ENCODE results near the gene RNF115. TPM values are rescaled to one million over a fixed set of nuclear protein-coding genes. Genes with fewer than 3 reads are reported as not detected.

RNF115 gene
- polyA plus RNA-seq, 1 of the 3 experiments (the other 2 are of a cell fraction): 4.8 TPM

DNA sequence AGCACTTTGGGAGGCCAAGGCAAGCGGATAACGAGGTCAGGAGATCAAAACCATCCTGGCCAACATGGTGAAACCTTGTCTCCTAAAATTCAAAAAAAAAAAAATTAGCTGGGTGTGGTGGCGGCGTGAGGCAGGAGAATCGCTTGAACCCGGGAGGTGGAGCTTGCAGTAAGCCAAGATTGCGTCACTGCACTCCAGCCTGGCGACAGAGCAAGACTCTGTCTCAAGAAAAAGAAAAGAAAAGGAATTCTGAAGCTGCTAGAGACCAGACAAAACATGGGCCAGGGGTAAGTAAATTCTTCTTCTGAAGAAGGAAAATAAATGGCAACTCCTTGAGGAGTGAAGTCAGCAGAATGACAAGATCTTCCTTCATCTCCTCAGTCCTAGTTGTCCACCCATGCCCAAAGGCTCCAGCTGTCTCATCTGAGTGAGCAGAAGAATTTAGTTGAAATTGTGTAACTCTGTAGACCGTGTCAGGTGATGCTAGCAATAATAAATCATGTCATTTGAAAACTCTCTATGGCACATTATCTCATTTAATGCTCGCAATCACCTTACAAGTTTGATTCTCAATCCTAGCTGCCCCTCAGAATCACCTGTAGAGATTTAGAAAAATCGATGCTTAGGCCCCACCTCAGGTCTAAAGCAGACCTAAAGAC, 131.0 kb downstream of the RNF115 start:
- no peaks in the 10 kb centered on the region for H3K9me2 ChIP-seq
- no peak overlapping the region for H3K4me3 ChIP-seq (ENCODE audit: low read depth in 2 of 2, low read length in 1 of 2)
- WGBS (ENCODE audit: low lambda C conversion rate): 82% methylated on average over 11 of the region's 11 CpGs
- CTCF ChIA-PET: interaction anchor here (0.9 to 1.3 kb wide), 2 partner anchors 27 to 29 kb away, joined by 3 read pairs; no protein-coding TSS in a partner anchor
- no peaks in the 10 kb centered on the region for H3K27me3 ChIP-seq (ENCODE audit: insufficient read depth)
- H4K20me1 ChIP-seq (ENCODE audit: insufficient read depth): no peaks in the 10 kb centered on the region
- no peaks in the 10 kb centered on the region for H3K9me3 ChIP-seq
- no peaks in the 10 kb centered on the region for H3K36me3 ChIP-seq (replicated peaks in 1 of 2; ENCODE audit: control insufficient read depth in 1 of 2, insufficient read depth in 2 of 2, low read length in 1 of 2)
- H3K27ac ChIP-seq (ENCODE audit: low read depth in 2 of 2, low read length in 1 of 2): no peak overlapping the region
- H3K4me2 ChIP-seq: no peak overlapping the region
- peaks cover 0 to 4% of the 10 kb centered on the region in 2 experiments; a peak in 1 of 4 replicates for H3K4me1 ChIP-seq (ENCODE audit: control insufficient read depth in 1 of 2, insufficient read depth in 2 of 2, low read depth in 1 of 2, low read length in 1 of 2)
- DNase-seq: no peak
- H3K9ac ChIP-seq: no peak overlapping the region
- no peaks in the 10 kb centered on the region for H3F3A ChIP-seq (replicated peaks; ENCODE audit: insufficient read depth)
- POLR2A ChIA-PET: no interaction called here
- no peaks in the 10 kb centered on the region for H3K79me2 ChIP-seq (ENCODE audit: insufficient read depth)
- TF ChIP-seq FOXM1 (IDR thresholded peaks at IDR 0.05; ENCODE audit: low read depth): no peak
- TF ChIP-seq SIN3A (IDR thresholded peaks at IDR 0.05; ENCODE audit: borderline replicate concordance, low read depth, low read length): no peak
- no peak for TF ChIP-seq JUND (IDR thresholded peaks at IDR 0.05)
- TF ChIP-seq FOXJ3 (CRISPR knock-in tag; IDR thresholded peaks at IDR 0.05): no peak
- no peak for TF ChIP-seq GATA2 (CRISPR knock-in tag; IDR thresholded peaks at IDR 0.05)
- TF ChIP-seq, protein P1, sequence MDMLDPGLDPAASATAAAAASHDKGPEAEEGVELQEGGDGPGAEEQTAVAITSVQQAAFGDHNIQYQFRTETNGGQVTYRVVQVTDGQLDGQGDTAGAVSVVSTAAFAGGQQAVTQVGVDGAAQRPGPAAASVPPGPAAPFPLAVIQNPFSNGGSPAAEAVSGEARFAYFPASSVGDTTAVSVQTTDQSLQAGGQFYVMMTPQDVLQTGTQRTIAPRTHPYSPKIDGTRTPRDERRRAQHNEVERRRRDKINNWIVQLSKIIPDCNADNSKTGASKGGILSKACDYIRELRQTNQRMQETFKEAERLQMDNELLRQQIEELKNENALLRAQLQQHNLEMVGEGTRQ (IDR thresholded peaks at IDR 0.05; ENCODE audit: borderline replicate concordance, low read depth, low read length): no peak
- no peak for TF ChIP-seq CHD2 (IDR thresholded peaks at IDR 0.05; ENCODE audit: low read length, partially characterized antibody)
- TF ChIP-seq, protein P2, sequence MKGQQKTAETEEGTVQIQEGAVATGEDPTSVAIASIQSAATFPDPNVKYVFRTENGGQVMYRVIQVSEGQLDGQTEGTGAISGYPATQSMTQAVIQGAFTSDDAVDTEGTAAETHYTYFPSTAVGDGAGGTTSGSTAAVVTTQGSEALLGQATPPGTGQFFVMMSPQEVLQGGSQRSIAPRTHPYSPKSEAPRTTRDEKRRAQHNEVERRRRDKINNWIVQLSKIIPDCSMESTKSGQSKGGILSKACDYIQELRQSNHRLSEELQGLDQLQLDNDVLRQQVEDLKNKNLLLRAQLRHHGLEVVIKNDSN (IDR thresholded peaks at IDR 0.05; ENCODE audit: borderline replicate concordance, low read depth): no peak
- no peak for TF ChIP-seq EZH2phosphoT487 (IDR thresholded peaks at IDR 0.05; ENCODE audit: borderline replicate concordance, low read depth)
- TF ChIP-seq, protein P3, sequence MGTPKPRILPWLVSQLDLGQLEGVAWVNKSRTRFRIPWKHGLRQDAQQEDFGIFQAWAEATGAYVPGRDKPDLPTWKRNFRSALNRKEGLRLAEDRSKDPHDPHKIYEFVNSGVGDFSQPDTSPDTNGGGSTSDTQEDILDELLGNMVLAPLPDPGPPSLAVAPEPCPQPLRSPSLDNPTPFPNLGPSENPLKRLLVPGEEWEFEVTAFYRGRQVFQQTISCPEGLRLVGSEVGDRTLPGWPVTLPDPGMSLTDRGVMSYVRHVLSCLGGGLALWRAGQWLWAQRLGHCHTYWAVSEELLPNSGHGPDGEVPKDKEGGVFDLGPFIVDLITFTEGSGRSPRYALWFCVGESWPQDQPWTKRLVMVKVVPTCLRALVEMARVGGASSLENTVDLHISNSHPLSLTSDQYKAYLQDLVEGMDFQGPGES (IDR thresholded peaks at IDR 0.05; ENCODE audit: low read depth, low read length): no peak
- no peak for TF ChIP-seq TCF12 (IDR thresholded peaks at IDR 0.05)
- TF ChIP-seq, protein P4, sequence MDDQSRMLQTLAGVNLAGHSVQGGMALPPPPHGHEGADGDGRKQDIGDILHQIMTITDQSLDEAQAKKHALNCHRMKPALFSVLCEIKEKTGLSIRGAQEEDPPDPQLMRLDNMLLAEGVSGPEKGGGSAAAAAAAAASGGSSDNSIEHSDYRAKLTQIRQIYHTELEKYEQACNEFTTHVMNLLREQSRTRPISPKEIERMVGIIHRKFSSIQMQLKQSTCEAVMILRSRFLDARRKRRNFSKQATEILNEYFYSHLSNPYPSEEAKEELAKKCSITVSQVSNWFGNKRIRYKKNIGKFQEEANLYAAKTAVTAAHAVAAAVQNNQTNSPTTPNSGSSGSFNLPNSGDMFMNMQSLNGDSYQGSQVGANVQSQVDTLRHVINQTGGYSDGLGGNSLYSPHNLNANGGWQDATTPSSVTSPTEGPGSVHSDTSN (IDR thresholded peaks at IDR 0.05): no peak
- TF ChIP-seq TEAD4 (IDR thresholded peaks at IDR 0.05; ENCODE audit: borderline replicate concordance, insufficient read depth): no peak
- H2AFZ ChIP-seq (ENCODE audit: low read depth): no peak overlapping the region
